Measurements from ENCODE around the gene DDX51.
A peak's percentile ranks its signal among the peaks of the same experiment; 100 is the strongest.

The DDX51 gene

GRCh38 chr12:132166801-132167591 is 22.9 kb upstream of the DDX51 start:
- no peak for DNase-seq

- DNase-seq, result no peak
These were observed 22.0 kb upstream of the DDX51 start for GRCh38 chr12:132166093-132166492.

DNA sequence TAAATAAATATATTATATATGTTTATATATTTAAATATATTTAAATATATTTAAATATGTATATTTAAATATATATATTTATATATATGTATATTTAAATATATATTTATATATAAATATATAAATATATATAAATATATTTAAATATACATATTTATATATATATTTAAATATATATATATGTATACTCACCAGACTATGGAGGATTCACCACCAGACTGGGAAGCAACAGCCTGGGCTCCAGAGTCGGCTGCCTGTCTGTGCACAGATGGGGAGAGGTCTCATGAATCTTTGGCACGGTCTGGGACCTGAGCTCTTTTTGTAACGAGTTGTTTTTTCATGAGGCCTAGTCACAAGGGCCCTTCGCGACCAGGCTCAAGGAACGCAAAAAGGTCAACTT is 21.5 kb upstream of the DDX51 start:
- no peak for DNase-seq

DNA sequence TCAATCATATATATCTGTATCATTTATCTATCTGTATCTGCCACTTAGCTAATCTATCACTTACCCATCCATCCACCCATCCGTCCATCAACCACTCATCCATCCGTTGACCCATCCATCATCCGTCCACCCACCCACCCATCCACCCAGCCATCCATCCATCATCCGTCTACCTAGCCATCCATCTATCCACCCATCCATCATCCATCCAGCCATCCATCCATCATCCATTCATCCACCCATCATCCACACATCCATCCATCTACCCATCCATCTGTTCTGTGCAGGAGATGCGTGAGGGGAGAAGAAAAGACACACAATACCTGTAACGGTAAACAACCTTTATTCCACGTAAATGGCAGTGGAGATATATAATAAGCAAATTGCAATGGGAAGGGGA is 20.3 kb upstream of the DDX51 start:
- no peak for DNase-seq

DNA sequence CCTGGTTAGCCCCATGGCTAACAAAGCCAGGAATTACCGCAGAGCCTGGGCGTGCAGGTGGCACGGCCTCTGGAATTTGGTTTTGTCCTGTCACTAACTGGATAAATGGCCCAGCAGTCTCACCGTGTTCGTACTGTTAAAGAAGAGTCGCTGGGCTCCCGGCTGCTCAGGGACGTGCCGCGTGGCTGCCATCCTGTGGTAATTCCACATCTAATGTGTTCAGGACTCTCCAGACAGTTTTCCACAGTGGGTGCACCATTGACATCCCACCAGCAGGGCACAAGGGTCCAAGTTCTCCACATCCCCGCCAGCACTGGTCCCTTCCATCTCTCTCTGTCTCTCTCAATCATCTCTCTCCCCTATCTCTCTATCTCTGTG is 19.8 kb upstream of the DDX51 start:
- no peak for DNase-seq

DNA sequence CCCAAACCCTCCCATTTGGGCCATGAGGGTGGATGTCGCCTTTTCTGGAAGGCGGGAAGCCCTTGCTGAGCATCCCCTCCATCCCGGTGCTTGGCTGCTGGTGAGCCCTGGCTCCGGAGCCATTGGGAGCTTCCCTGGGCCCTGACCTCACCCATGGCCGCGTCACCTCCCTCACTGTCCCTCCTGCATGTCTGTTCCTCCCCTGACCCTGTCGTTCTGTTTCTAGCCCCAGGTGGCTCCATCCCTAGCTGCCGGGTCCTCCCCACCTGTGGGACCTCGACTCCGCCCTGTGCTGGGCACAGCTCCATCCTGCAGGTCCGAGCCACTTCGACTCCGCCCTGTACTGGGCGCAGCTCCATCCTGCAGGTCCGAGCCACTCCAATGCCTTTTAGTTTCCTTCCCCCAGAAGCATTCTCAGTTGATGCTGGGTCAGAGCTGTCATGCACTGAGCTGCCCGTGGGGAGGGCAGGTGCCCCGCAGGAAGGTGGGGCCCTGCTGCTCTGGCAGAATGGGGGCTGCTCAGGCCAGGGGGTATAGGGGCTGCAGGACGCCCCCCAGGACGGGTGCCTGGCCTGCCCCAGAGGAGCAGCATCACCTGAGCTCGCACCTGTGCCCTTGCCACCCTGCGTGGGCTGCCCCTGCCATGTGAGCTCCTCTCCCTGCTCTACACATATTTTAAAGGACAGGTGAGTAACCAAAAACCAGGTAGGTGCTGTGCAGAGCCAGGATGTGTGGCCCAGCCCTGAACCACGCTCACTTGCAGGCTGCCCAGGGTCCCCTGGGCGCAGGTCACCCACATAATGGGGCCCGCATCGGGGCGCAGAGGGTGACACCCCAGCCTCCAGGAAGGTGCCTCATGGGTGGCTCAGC is 19.2 kb upstream of the DDX51 start:
- DNase-seq, result no peak

- DNase-seq, result peak; percentile 28
These were observed 18.5 kb upstream of the DDX51 start for GRCh38 chr12:132162508-132163031.

- no peak for DNase-seq
These were observed 17.8 kb upstream of the DDX51 start for GRCh38 chr12:132161796-132162507.

DNA sequence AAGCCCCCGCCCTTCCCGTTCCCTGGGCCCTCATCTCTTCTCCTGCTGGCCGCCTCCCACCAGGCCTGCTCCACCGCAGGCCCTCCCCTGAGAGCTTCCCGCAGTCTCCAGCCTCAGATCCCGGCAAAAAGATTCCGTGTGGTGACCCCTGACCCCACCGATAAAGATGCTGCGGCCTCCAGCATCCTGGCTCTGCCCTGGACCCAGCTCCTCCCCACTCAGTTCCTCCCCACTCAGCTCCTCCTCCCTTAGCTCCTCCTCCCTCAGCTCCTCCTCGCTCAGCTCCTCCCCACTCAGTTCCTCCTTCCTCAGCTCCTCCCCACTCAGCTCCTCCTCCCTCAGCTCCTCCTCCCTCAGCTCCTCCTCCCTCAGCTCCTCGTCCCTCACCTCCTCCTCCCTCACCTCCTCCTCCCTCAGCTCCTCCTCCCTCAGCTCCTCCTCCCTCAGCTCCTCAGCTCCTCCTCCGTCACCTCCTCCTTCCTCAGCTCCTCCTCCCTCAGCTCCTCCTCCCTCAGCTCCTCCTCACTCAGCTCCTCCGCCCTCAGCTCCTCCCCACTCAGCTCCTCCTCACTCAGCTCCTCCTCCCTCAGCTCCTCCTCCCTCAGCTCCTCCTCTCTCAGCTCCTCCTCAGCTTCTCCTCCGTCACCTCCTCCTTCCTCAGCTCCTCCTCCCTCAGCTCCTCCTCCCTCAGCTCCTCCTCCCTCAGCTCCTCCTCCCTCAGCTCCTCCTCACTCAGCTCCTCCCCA is 17.1 kb upstream of the DDX51 start:
- DNase-seq, result no peak

DNA sequence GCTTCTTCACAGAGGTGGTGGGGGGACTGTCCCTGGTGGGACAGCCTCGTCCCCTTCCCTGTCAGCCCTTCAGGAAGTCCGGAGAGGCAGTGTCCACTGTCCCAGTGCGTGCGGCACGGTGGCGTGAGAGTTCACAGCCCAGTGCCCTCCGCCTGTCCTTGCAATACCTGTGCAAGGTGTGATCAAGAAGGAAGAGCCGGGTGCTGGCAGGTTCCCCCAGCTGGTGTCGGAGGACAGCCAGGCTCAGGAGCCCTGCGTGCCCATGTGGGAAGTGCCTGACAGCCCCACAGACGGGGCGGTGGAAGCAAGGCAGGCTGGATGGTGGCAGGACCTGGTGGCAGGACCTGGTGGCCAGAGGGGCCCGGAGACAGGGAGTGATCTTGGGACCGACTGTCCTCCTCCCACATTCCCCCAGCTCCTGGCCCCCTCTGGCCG is 16.5 kb upstream of the DDX51 start:
- no peak for DNase-seq

DNA sequence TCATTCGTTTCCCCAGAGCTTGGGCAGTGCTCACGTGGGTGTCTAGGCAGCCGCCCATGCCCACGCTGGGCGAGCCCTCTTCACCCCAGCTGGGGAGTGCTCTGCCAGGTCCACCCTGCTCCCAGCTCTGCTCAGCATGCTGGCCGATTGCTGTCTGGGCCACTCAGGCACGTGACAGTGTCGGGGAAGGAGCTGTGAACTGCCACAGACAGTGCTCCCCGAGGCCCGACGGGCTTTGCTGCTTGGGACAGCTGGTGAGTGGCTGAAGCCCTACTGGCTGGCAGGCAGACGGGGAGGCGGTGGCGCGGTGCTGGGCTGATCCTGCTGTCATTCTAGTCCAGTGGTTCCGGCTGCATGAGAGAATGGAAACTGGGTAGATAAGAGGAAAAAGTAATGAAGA is 15.9 kb upstream of the DDX51 start:
- no peak for DNase-seq

GRCh38 chr12:132159555-132160003 is 15.5 kb upstream of the DDX51 start:
- no peak for DNase-seq

DNA sequence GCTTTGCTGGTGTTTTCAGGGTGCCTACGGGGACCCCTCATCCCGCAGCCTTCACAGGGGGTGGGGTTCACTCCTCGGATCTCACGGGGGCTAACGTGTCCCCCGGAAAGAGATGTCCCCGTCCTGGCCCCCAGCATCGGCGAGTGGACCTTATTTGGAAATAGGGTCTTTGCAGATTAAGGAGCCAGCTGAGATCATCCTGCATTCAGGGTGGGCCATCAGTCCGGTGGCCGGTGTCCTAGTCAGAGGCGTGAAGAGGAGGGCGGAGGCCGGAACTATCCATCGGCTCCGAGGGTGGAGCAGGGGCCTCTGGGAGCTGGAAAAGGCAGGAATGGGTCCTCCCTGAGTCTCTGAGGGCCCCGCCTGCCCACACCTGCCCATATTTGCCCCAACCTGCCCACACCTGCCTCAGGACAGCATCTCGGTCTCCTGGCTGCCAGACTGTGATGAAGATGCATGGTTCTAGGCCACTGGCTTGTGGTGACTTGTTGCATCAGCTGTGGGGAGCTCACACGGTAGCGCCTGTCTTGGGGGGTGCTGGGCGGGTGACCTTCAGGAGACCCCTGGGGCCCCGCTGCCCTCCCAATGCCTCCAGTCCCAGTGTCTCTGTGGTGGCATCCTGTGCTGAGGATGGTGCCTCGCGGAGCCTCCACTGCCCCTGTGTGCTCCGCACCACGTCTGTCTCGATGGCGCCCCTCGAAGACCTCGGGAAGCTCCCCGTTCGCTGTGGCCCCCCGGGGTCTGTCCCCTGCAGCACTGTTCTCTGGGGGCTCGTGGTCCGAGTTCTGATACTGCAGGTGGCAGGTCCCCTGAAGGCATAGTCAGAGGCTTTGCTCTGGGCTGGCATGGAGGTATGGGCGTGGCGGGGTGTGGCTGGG is 14.8 kb upstream of the DDX51 start:
- no peak for DNase-seq

DNA sequence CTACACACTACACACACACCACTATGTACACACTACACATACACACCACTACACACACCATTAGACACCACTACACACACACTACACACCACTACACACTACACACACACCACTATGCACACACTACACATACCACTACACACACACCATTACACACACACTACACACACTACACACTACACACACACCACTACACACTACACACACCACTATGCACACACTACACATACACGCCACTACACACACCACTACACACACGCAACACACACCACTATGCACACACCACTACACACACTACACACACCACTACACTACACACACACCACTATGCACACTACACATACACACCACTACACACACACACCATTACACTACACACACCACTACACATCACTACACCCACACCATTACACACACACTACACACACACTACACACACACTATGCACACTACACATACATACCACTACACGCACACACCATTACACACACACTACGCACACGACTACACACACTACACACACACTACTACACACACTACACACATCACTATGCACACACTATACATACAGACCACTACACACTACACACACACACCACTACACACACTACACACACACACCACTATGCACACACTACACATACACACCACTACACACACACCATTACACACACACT is 13.8 kb upstream of the DDX51 start:
- no peak for DNase-seq

- DNase-seq, result no peak
These were observed 12.6 kb upstream of the DDX51 start for GRCh38 chr12:132156573-132157325.

- no peak for DNase-seq
These were observed 11.9 kb upstream of the DDX51 start for GRCh38 chr12:132155771-132156572.

DNA sequence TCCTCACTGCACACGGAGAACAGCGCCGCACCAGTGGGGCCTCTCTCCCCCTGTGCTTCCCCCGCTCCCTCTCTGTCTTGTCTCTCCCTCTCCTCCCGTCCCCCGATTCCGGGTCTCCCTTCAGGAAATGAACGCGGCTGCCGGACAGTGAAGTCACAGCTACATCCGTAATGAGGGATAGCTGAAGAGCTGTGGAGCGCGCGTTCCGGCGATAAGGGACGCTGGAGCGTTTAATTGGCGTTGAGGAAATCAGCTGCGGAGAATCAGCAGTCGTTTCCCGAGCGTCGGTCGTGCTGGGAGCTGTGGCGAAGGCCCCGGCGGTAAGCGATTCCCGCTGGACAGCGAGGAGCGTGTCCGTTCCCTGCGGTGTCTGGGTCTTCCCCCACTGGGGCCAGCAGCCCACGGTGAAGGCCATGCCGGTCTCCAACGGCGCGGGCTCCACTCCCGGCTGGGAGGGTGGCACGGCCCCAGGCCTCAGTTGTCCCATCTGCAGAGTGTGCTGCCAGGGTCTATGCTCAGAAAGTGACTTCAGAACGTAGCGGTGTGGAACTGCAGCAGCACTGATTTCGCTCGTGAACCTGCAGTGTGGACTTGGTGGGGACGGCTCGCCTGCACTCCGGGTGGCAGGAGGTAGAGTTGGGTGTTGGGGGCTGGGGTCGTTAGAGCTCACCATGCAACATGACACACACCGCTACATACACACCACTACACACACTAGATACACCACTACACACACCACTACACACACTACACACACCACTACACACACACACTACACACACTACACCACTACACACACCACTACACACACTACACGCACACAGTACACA is 11.0 kb upstream of the DDX51 start:
- DNase-seq, result no peak

DNA sequence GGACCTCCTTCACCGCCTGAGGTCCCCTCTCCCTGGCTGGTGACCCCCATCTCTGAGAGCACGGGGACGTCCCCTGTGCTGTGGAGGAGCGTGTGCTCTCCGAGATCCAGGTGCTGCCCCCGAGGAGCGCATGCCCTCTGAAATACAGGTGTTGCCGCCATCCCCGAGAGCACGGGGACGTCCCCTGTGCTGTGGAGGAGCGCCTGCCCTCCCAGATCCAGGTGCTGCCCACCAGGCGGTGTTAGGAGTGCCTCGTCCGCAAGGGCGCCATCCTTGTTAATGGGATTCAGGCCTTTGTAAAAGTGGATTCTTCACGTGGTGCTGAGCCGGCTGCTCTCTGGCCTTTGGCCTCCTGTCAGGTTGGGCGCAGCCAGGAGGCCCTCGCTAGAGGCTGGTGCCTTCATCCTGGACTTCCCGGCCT is 10.2 kb upstream of the DDX51 start:
- no peak for DNase-seq

Measured in NCI-H1092 treated with DMSO at 0.1 percent for 48 hours (cell line).